Calu3 (cell line): ENCODE measurements around the gene SRSF12. TPM values are rescaled to one million over a fixed set of nuclear protein-coding genes. Genes with fewer than 3 reads are reported as not detected.

Experiments used
- BruUV-seq: library from RNA; stranded (reverse); fragments of 400-500 nt; replicated peaks from 2 replicates; lab custom pipeline; 2021; lab: Mats Ljungman, UMichigan
- CTCF ChIA-PET: fragments of 300-600 bp; sonication (Branson Sonifier 250); formaldehyde crosslinking; loops from one replicate; lab custom pipeline; 2022; ENCODE audit warnings: antibody characterized with exemption; lab: Charles Lee
- DNase-seq: peaks from one replicate; pipeline ENCODE4 v3.0.0; 2022
- H3K27ac Mint-ChIP-seq: one replicate; pipeline ENCODE4 v1.8.0; 2022; ENCODE audit warnings: mixed read lengths; ENCODE audit not compliant: unreplicated experiment
- H3K27me3 Mint-ChIP-seq: one replicate; pipeline ENCODE4 v1.8.0; 2022; ENCODE audit warnings: mixed read lengths; ENCODE audit not compliant: unreplicated experiment
- H3K36me3 Mint-ChIP-seq: one replicate; pipeline ENCODE4 v1.8.0; 2022; ENCODE audit warnings: mild to moderate bottlenecking, moderate library complexity, mixed read lengths; ENCODE audit not compliant: insufficient read depth, unreplicated experiment
- H3K4me1 Mint-ChIP-seq: one replicate; pipeline ENCODE4 v1.8.0; 2022; ENCODE audit warnings: mild to moderate bottlenecking, low read depth, mixed read lengths; ENCODE audit not compliant: unreplicated experiment
- H3K4me3 Mint-ChIP-seq: one replicate; pipeline ENCODE4 v1.8.0; 2022; ENCODE audit warnings: mild to moderate bottlenecking, low read depth, moderate library complexity, mixed read lengths; ENCODE audit not compliant: unreplicated experiment
- H3K9me3 Mint-ChIP-seq: one replicate; pipeline ENCODE4 v1.8.0; 2022; ENCODE audit warnings: low read depth, mixed read lengths; ENCODE audit not compliant: unreplicated experiment
- CTCF ChIP-seq: fragments of 200-600 bp; IDR thresholded peaks from one replicate; pipeline ENCODE4 v1.8.0; 2022; ENCODE audit warnings: antibody characterized with exemption; ENCODE audit not compliant: unreplicated experiment
- intact Hi-C: fragments of 100-400 bp; cut with micrococcal nuclease; formaldehyde crosslinking; loops from one replicate; pipeline ENCODE4 v1.10.0; 2022; ENCODE audit not compliant: unreplicated experiment
- total RNA-seq: library from RNA; stranded (reverse); gene quantifications from 2 replicates; pipeline ENCODE4 v1.2.3, GENCODE V29; 2022

The SRSF12 gene
- total RNA-seq, 1 experiment from 2014 or later, result 1.8 TPM

GRCh38 chr6:89051676-89052075 lies 66.2 kb downstream of the SRSF12 start:
- Mint-ChIP-seq H3K4me1 (no peaks in the 10 kb centered on the region), H3K27ac (no peak overlapping the region), H3K36me3 (no peaks in the 10 kb centered on the region), H3K4me3 (no peak overlapping the region), H3K9me3 (no peaks in the 10 kb centered on the region), H3K27me3 (no peaks in the 10 kb centered on the region)
- CTCF ChIA-PET, result no interaction called here
- DNase-seq, result no peak
- TF ChIP-seq CTCF, result no peak
- intact Hi-C loops, result no loop called here
- no TSS peak for BruUV-seq

GRCh38 chr6:89050697-89051096 lies 67.2 kb downstream of the SRSF12 start:
- CTCF ChIA-PET, result interaction anchor here (0.6 kb wide), 2 partner anchors 26 to 124 kb away, joined by 3 to 6 read pairs; no protein-coding TSS in a partner anchor
- Mint-ChIP-seq H3K27ac (no peak overlapping the region), H3K4me3 (no peak overlapping the region), H3K4me1 (no peaks in the 10 kb centered on the region), H3K9me3 (no peaks in the 10 kb centered on the region), H3K27me3 (no peaks in the 10 kb centered on the region), H3K36me3 (no peaks in the 10 kb centered on the region)
- TF ChIP-seq CTCF, result no peak
- BruUV-seq, result no TSS peak
- no peak for DNase-seq
- intact Hi-C loops, result no loop called here

- intact Hi-C loops, result no loop called here
- Mint-ChIP-seq H3K27ac (no peak overlapping the region), H3K9me3 (no peaks in the 10 kb centered on the region), H3K36me3 (no peaks in the 10 kb centered on the region), H3K4me3 (no peak overlapping the region), H3K4me1 (no peaks in the 10 kb centered on the region), H3K27me3 (no peaks in the 10 kb centered on the region)
- CTCF ChIA-PET, result interaction anchor here (0.6 kb wide), 2 partner anchors 26 to 124 kb away, joined by 3 to 6 read pairs; no protein-coding TSS in a partner anchor
- no peak for TF ChIP-seq CTCF
- no TSS peak for BruUV-seq
- DNase-seq, result no peak
Measured at GRCh38 chr6:89050155-89050554, 67.7 kb downstream of the SRSF12 start.

GRCh38 chr6:89048985-89049384 lies 68.9 kb downstream of the SRSF12 start:
- BruUV-seq, result no TSS peak
- Mint-ChIP-seq H3K27ac (no peak overlapping the region), H3K36me3 (no peaks in the 10 kb centered on the region), H3K4me1 (no peaks in the 10 kb centered on the region), H3K27me3 (no peaks in the 10 kb centered on the region), H3K4me3 (no peak overlapping the region), H3K9me3 (no peaks in the 10 kb centered on the region)
- intact Hi-C loops, result loop anchor here (1.0 kb wide), 1 partner anchor 18 kb away; no protein-coding TSS in a partner anchor
- TF ChIP-seq CTCF, result no peak
- CTCF ChIA-PET, result no interaction called here
- no peak for DNase-seq
